CD4-positive, alpha-beta memory T cell (primary cell): ENCODE measurements around the gene SH3GL2. TPM values are rescaled to one million over a fixed set of nuclear protein-coding genes. Genes with fewer than 3 reads are reported as not detected.

Source experiments
- CTCF ChIA-PET: fragments of 350-600 bp; sonication (Branson Sonifier 250); formaldehyde crosslinking; loops from one replicate; lab custom pipeline; 2021; ENCODE audit warnings: inconsistent platforms; ENCODE audit not compliant: partially characterized antibody; lab: Charles Lee
- POLR2A ChIA-PET: fragments of 350-600 bp; sonication (Branson Sonifier 250); formaldehyde crosslinking; loops from one replicate; lab custom pipeline; 2021; ENCODE audit not compliant: partially characterized antibody; lab: Charles Lee
- DNase-seq, 5 donors: peaks; one replicate each; pipeline versions ENCODE4 v3.0.0 to v3.0.0-alpha.2; 2020 to 2022; ENCODE audit warnings: mixed read lengths in 1 of 5
- H3K27ac ChIP-seq: one replicate; pipeline ENCODE4 v1.7.0; 2013; ENCODE audit warnings: low read depth, low read length
- H3K27me3 ChIP-seq: 2 replicates; pipeline ENCODE4 v1.7.0; 2013; ENCODE audit warnings: mild to moderate bottlenecking, low read length, moderate library complexity; ENCODE audit not compliant: insufficient read depth
- H3K36me3 ChIP-seq: 2 replicates; pipeline ENCODE4 v1.7.0; 2013; ENCODE audit warnings: mild to moderate bottlenecking, low read length, moderate library complexity; ENCODE audit not compliant: insufficient read depth
- H3K4me1 ChIP-seq: 2 replicates; pipeline ENCODE4 v1.7.0; 2013; ENCODE audit warnings: mild to moderate bottlenecking, low read length, moderate library complexity; ENCODE audit not compliant: insufficient read depth
- H3K4me3 ChIP-seq, 2 donors: one replicate each; pipeline ENCODE4 v1.7.0; 2013; ENCODE audit warnings: low read length in 2 of 2, mild to moderate bottlenecking in 1 of 2
- H3K9me3 ChIP-seq, 2 donors: one replicate each; pipeline ENCODE4 v1.7.0; 2013; ENCODE audit warnings: low read length in 2 of 2, control low read depth in 1 of 2; ENCODE audit not compliant: control insufficient read depth in 1 of 2
- H3K27ac Mint-ChIP-seq, 7 donors: one replicate each; pipeline ENCODE4 v1.8.0; 2020 to 2021; ENCODE audit warnings: mixed read lengths in 7 of 7, mild to moderate bottlenecking in 6 of 7, inconsistent platforms in 3 of 7, moderate library complexity in 3 of 7
- H3K27me3 Mint-ChIP-seq, 2 donors: one replicate each; pipeline ENCODE4 v1.8.0; 2020 to 2021; ENCODE audit warnings: mixed read lengths in 2 of 2
- H3K36me3 Mint-ChIP-seq, 2 donors: one replicate each; pipeline ENCODE4 v1.8.0; 2020 to 2021; ENCODE audit warnings: mixed read lengths in 2 of 2, inconsistent platforms in 1 of 2, mild to moderate bottlenecking in 1 of 2
- H3K4me1 Mint-ChIP-seq, 4 donors: one replicate each; pipeline ENCODE4 v1.8.0; 2020 to 2021; ENCODE audit warnings: mixed read lengths in 4 of 4, mild to moderate bottlenecking in 1 of 4
- H3K4me3 Mint-ChIP-seq, 8 donors: one replicate each; pipeline ENCODE4 v1.8.0; 2020 to 2021; ENCODE audit warnings: mixed read lengths in 8 of 8, mild to moderate bottlenecking in 7 of 8, moderate library complexity in 6 of 8, inconsistent platforms in 3 of 8
- H3K9me3 Mint-ChIP-seq, 8 donors: one replicate each; pipeline ENCODE4 v1.8.0; 2020 to 2021; ENCODE audit warnings: mixed read lengths in 8 of 8, mild to moderate bottlenecking in 5 of 8, inconsistent platforms in 3 of 8, moderate library complexity in 1 of 8
- intact Hi-C: fragments of 100-400 bp; cut with micrococcal nuclease; formaldehyde crosslinking; loops from one replicate; pipeline ENCODE4 v1.15.1; 2023
- polyA plus RNA-seq, 2 donors: library from polyadenylated mRNA; unstranded; fragments of 300-500 nt; fragmentation: Illumina TruSeq; gene quantifications; one replicate each; pipeline ENCODE4 v1.2.3, GENCODE V29; 2021
- total RNA-seq, 2 experiments: library from RNA; stranded (reverse); gene quantifications; one replicate each; pipeline ENCODE4 v1.2.3, GENCODE V29; 2021

The SH3GL2 gene
- total and polyA plus RNA-seq, 4 experiments from 2014 or later: not detected

DNA sequence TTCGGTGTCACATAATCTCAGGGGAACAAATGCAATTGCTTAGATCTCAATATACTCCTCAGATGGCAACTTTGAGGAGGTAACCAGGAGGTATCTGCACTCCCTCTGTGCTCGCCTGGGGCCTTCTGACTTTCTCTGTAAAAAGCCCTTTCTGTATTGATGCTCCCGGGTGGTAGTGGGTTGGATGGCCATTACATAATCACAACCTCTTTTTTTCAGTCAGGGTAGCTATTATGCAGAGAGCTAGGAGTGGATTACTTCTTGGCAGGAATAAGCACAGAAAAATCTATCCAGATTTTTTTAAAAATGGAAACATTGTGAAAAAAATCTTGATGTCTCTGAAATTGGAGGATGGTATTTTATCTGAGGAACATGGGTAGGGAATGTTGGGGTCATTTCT lies 116.6 kb downstream of the SH3GL2 start:
- intact Hi-C loops: no loop called here
- peaks cover 0 to 7% (median 2%) of the 10 kb centered on the region in 8 donors for H3K9me3 Mint-ChIP-seq
- Histone ChIP-seq H3K9me3 (no peaks in the 10 kb centered on the region), H3K27me3 (no peaks in the 10 kb centered on the region), H3K27ac (no peak overlapping the region), H3K4me1 (no peaks in the 10 kb centered on the region), H3K36me3 (no peaks in the 10 kb centered on the region), H3K4me3 (no peak overlapping the region)
- ChIA-PET CTCF (no interaction called here), POLR2A (no interaction called here)
- no peaks in the 10 kb centered on the region for H3K36me3 Mint-ChIP-seq
- H3K4me3 Mint-ChIP-seq: no peak overlapping the region
- H3K4me1 Mint-ChIP-seq: no peaks in the 10 kb centered on the region
- no peak overlapping the region for H3K27ac Mint-ChIP-seq
- no peaks in the 10 kb centered on the region for H3K27me3 Mint-ChIP-seq
- DNase-seq: no peak

DNA sequence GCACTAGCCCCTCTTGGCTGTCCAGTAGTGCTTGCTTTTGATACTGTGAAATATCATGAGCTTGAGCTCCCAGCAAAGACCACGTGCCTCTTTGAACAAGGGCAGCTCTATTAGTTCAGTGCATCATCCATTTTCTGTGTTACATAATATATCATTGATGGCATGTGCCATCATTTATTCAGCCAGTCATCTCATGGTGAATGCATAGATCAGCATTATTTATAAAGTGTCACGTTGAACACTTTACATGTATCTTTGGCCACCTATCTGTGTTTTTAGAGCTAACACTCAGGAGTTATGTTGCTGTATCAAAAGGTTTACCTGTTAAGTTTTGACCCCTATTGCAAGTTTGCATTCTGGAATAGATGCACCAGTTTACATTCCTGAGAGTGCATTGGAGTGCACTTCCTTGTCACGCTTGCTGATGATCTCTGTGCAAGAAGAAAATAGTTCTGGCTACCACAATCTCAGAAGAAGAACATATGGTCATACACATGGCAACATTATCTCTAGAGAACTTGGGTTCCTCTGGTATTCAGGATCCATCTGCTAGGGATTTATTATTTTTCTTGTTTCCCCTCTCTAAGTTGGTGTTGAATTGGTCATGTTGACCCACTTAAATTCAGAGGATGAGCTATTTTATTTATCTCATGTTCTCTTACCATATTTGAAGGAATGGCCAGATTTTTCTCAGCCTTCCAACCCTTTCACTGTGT lies 120.9 kb downstream of the SH3GL2 start:
- peaks cover 2 to 6% (median 5%) of the 10 kb centered on the region in 8 donors for H3K9me3 Mint-ChIP-seq
- no peaks in the 10 kb centered on the region for H3K27me3 Mint-ChIP-seq
- no peaks in the 10 kb centered on the region for H3K4me1 Mint-ChIP-seq
- DNase-seq: no peak
- no peaks in the 10 kb centered on the region for H3K36me3 Mint-ChIP-seq
- no peaks in the 10 kb centered on the region for H3K27me3 ChIP-seq
- H3K36me3 ChIP-seq: no peaks in the 10 kb centered on the region
- intact Hi-C loops: no loop called here
- POLR2A ChIA-PET: no interaction called here
- H3K27ac Mint-ChIP-seq: no peak overlapping the region
- H3K9me3 ChIP-seq: no peaks in the 10 kb centered on the region
- CTCF ChIA-PET: no interaction called here
- no peak overlapping the region for H3K27ac ChIP-seq
- H3K4me1 ChIP-seq: no peaks in the 10 kb centered on the region
- no peak overlapping the region for H3K4me3 Mint-ChIP-seq
- H3K4me3 ChIP-seq: no peak overlapping the region

DNA sequence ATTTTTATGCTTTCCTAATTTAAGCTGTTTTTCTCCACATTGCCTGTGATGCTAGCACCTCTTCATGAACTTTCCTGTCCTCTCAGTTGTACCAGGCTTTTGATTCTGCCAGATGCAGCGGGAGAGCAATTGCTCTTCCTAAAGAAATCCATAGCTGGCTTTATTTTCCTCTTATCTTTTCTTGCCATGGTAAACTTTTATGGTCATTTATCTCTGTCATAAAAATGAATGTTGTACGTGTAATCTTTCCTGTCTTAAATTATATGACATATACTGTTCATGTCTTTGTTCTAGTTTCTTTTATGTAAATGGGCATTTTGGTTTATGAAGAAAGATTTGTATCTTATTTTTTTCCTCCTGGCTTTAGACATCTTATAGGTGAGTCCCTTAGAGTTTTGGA lies 127.5 kb downstream of the SH3GL2 start:
- H3K4me3 ChIP-seq: no peak overlapping the region

DNA sequence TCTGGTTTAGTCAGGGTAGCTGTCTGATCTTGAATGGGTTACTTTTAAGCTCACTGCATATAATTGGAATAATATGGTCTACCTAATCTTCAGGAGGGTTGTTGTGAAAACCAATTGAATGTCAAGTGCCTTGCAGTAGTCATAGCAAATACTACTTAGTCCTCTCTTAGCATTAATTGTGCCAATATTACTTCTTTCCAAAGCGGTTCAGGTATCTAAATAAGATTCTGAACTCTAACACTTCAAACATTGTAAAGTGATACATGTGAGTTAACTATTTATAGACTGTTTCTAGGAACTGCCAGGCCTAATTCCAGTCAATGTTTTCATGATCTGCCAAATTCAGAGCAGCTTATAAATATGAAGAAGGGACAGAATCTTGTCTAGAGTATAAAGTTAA lies 140.2 kb downstream of the SH3GL2 start:
- Mint-ChIP-seq H3K27me3 (no peaks in the 10 kb centered on the region), H3K9me3 (peaks cover 5 to 22% (median 10%) of the 10 kb centered on the region in 8 donors), H3K4me3 (no peak overlapping the region), H3K36me3 (no peaks in the 10 kb centered on the region), H3K27ac (no peak overlapping the region), H3K4me1 (no peaks in the 10 kb centered on the region)
- Histone ChIP-seq H3K27me3 (no peaks in the 10 kb centered on the region), H3K27ac (no peak overlapping the region), H3K4me1 (no peaks in the 10 kb centered on the region), H3K4me3 (no peak overlapping the region), H3K36me3 (no peaks in the 10 kb centered on the region), H3K9me3 (no peaks in the 10 kb centered on the region)
- CTCF ChIA-PET: no interaction called here
- no peak for DNase-seq
- POLR2A ChIA-PET: no interaction called here
- intact Hi-C loops: no loop called here

More for the DNA sequence above, 127.5 kb downstream of the SH3GL2 start:
- Mint-ChIP-seq H3K9me3 (peaks cover 0 to 9% (median 2%) of the 10 kb centered on the region in 8 donors), H3K27ac (no peak overlapping the region), H3K36me3 (no peaks in the 10 kb centered on the region), H3K4me3 (no peak overlapping the region), H3K4me1 (no peaks in the 10 kb centered on the region), H3K27me3 (no peaks in the 10 kb centered on the region)
- no peaks in the 10 kb centered on the region for H3K36me3 ChIP-seq
- H3K4me1 ChIP-seq: no peaks in the 10 kb centered on the region
- ChIA-PET POLR2A (no interaction called here), CTCF (no interaction called here)
- intact Hi-C loops: no loop called here
- no peaks in the 10 kb centered on the region for H3K27me3 ChIP-seq
- H3K27ac ChIP-seq: no peak overlapping the region
- no peak for DNase-seq
- H3K9me3 ChIP-seq: no peaks in the 10 kb centered on the region

DNA sequence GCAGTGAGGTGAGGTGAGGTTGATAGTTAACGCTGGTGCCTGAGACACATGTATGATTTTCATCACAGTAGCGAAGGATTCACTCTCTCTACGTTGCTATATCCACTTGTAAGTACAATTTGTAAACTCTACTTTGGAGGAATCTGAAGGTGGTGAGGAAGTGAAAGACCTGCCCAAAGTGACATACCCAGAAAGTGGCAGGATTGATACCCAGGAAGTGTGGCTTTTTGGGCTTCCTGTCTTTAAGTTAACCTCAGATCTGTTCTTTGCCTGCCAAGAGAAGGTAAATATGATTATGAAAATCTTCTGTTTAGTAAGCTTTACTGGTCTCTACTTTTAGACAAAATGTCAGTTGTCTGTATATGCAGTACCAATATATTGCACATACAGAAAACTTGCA lies 143.1 kb downstream of the SH3GL2 start:
- Mint-ChIP-seq H3K9me3 (peaks cover 2 to 29% (median 16%) of the 10 kb centered on the region in 8 donors), H3K27ac (no peak overlapping the region), H3K27me3 (no peaks in the 10 kb centered on the region), H3K4me1 (no peaks in the 10 kb centered on the region), H3K36me3 (no peaks in the 10 kb centered on the region), H3K4me3 (no peak overlapping the region)
- ChIA-PET CTCF (no interaction called here), POLR2A (no interaction called here)
- Histone ChIP-seq H3K4me3 (no peak overlapping the region), H3K27me3 (no peaks in the 10 kb centered on the region), H3K9me3 (no peaks in the 10 kb centered on the region), H3K36me3 (no peaks in the 10 kb centered on the region), H3K27ac (no peak overlapping the region), H3K4me1 (no peaks in the 10 kb centered on the region)
- intact Hi-C loops: no loop called here
- no peak for DNase-seq

DNA sequence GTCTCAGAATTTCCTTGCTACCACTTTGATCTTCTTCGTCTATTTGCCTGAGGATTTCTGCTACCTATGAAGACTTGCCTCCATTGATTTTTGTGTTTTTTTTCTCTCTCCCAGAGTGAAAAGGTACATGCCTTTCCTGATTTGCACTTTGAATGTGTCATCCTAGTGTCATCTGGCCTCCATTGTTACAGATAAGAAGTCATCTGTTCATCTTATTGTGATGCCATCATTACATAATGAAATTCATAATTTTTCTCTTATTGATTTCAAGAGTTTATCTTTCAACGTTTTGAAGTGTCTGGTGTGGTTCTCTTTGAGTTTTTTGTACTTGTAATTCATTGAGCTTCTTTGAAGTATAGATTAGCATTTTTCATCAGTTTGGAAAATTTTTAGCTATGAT lies 144.8 kb downstream of the SH3GL2 start:
- Histone ChIP-seq H3K4me3 (no peak overlapping the region), H3K4me1 (no peaks in the 10 kb centered on the region), H3K36me3 (no peaks in the 10 kb centered on the region), H3K27ac (no peak overlapping the region), H3K27me3 (no peaks in the 10 kb centered on the region), H3K9me3 (no peaks in the 10 kb centered on the region)
- no peak overlapping the region for H3K4me3 Mint-ChIP-seq
- H3K36me3 Mint-ChIP-seq: no peaks in the 10 kb centered on the region
- peaks cover 2 to 23% (median 13%) of the 10 kb centered on the region in 8 donors for H3K9me3 Mint-ChIP-seq
- intact Hi-C loops: no loop called here
- CTCF ChIA-PET: no interaction called here
- no peaks in the 10 kb centered on the region for H3K4me1 Mint-ChIP-seq
- H3K27ac Mint-ChIP-seq: no peak overlapping the region
- H3K27me3 Mint-ChIP-seq: no peaks in the 10 kb centered on the region
- POLR2A ChIA-PET: no interaction called here
- no peak for DNase-seq

DNA sequence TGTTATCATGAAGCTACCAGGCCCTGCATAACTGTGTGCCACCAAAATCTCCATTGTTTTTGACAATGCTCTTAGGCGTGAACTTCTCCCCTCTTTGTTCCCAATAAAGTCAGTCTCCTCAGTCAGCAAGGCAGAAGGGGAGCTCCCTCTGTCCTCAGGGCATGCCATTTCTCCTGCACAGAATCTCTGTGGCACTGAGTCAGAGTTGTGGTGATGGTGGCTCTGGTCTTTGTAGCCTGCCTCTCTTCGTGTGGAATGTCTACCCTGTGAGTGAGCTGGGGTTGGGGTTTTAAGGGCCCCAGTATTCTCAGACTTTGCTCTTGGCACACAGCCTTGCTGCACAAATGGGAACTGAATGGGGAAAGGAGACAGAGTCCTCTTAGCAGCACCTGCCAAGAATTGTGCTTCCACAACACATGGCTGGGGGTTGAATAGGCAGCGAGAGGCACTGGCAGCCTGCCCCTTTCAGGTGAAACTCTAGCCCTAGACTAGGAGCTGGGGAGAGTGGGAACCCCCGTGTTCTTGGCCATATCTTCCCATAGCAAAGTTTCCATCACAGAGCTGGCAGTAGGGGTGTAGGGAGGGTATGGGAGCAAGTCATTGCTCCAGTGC lies 146.6 kb downstream of the SH3GL2 start:
- intact Hi-C loops: no loop called here
- no peak for DNase-seq

More for the DNA sequence above, 146.6 kb downstream of the SH3GL2 start:
- Mint-ChIP-seq H3K27ac (no peak overlapping the region), H3K27me3 (no peaks in the 10 kb centered on the region), H3K36me3 (no peaks in the 10 kb centered on the region), H3K4me1 (no peaks in the 10 kb centered on the region), H3K4me3 (no peak overlapping the region), H3K9me3 (peaks cover 4 to 33% (median 17%) of the 10 kb centered on the region in 8 donors)
- Histone ChIP-seq H3K9me3 (no peaks in the 10 kb centered on the region), H3K4me1 (no peaks in the 10 kb centered on the region), H3K27me3 (no peaks in the 10 kb centered on the region), H3K36me3 (no peaks in the 10 kb centered on the region), H3K27ac (no peak overlapping the region), H3K4me3 (no peak overlapping the region)
- ChIA-PET POLR2A (no interaction called here), CTCF (no interaction called here)
